Mesodermal cell (in vitro differentiated cells): ENCODE data around the gene OR4K15.

Experiments used
- H3K27ac ChIP-seq: 2 replicates; pipeline ENCODE4 v1.7.0; 2013; ENCODE audit warnings: mild to moderate bottlenecking, low read depth, low read length, moderate library complexity; ENCODE audit not compliant: severe bottlenecking
- H3K36me3 ChIP-seq: 2 replicates; pipeline ENCODE4 v1.7.1; 2013; ENCODE audit warnings: mild to moderate bottlenecking, low read length, moderate library complexity; ENCODE audit not compliant: control insufficient read depth, insufficient read depth
- H3K4me1 ChIP-seq: one replicate; pipeline ENCODE4 v1.7.1; 2013; ENCODE audit warnings: mild to moderate bottlenecking, low read length; ENCODE audit not compliant: insufficient read depth, control insufficient read depth, poor library complexity, severe bottlenecking
- H3K4me3 ChIP-seq: 2 replicates; pipeline ENCODE4 v1.7.0; 2013; ENCODE audit warnings: low read length, control low read depth, mild to moderate bottlenecking; ENCODE audit not compliant: insufficient read depth, poor library complexity, severe bottlenecking; ENCODE audit errors: extremely low read depth
- H3K9me3 ChIP-seq: 2 replicates; pipeline ENCODE4 v1.7.1; 2013; ENCODE audit warnings: mild to moderate bottlenecking, low read length, moderate library complexity; ENCODE audit not compliant: control insufficient read depth
- WGBS, 2 experiments: methylation state at CpG; one replicate each; pipeline ENCODE4 v1.1.5; 2013; ENCODE audit warnings: missing lambda C conversion rate in 2 of 2; ENCODE audit not compliant: insufficient coverage in 2 of 2; 5-methylcytosine and 5-hydroxymethylcytosine counted together

The OR4K15 gene

DNA sequence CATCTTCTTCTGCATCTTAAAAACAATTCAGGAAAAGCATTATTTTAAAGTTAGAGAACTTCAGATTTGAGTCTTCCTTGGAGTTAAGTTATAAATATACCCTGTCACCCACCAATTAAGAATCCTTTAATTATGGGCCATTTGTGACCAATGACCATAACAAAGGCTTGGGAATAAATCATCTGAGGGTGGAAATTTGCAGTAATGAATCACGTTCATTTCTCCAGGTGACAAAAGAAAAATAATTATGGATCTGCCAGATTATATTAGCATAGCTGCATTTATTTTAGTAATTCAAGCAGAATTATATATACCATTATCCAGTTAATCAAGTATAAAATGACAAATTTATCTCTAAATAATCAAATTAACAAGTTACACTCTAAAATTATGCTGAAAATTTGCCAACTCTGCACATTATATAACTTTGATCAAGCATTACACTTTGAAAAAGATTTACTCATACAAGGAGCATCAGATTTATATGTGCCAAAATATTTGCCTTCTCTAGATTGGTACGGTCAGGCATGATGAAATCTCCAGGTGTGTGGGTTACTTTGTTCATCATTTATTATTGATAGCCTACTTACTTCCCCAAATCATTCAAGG is 44.0 kb downstream of the OR4K15 start, which contains the start of gene OR4K14:
TSS of gene OR4K14 (minus strand) at position 51 of the 609 bp plus-strand sequence. CDS start 4,114 bp downstream, outside the sequence.
- no CpG with 5 or more reads among the region's 2 CpGs for WGBS, 2 experiments
- Histone ChIP-seq H3K9me3 (peaks cover 53% of the 10 kb centered on the region), H3K4me1 (no peaks in the 10 kb centered on the region), H3K27ac (no peak within 1 kb of the TSS), H3K36me3 (no peaks in the 10 kb centered on the region), H3K4me3 (no peak within 1 kb of the TSS)
